K562 (cell line): ENCODE measurements around the gene GDF7. TPM values are rescaled to one million over a fixed set of nuclear protein-coding genes. Genes with fewer than 3 reads are reported as not detected.

Experiments
- ATAC-seq: fragments of 200-7000 bp; cut with Tn5 transposase; 3 replicates; pipeline ENCODE4 v1.9.1; 2020; ENCODE audit warnings: moderate library complexity
- BruUV-seq: library from RNA; stranded (reverse); fragments of 400-500 nt; replicated peaks from 2 replicates; lab custom pipeline; 2021; lab: Mats Ljungman, UMichigan
- CTCF ChIA-PET: fragments of 300-600 bp; formaldehyde crosslinking; extraction: SDS; loops from one replicate; lab custom pipeline; 2021; ENCODE audit warnings: low intra/inter-chr PET ratio; lab: Yijun Ruan, JAX
- POLR2A ChIA-PET: fragments of 300-600, 350-650 bp; sonication (Branson Sonifier 250); formaldehyde crosslinking; extraction: SDS; loops from one replicate; lab custom pipeline; 2021; ENCODE audit warnings: antibody characterized with exemption, inconsistent platforms; lab: Yijun Ruan, JAX
- DNase-seq, 4 experiments: peaks; one replicate each; pipeline versions ENCODE4 v3.0.0 to v3.0.0-alpha.2; 2011 to 2018; ENCODE audit warnings: low spot score in 3 of 4, mixed read lengths in 3 of 4; ENCODE audit errors: extremely low read depth in 1 of 4
- FAIRE-seq: peaks from 2 replicates; lab custom pipeline; 2011; peaks lifted over from hg19 to GRCh38; lab: Jason Lieb, UNC
- H2AFZ ChIP-seq: 2 replicates; pipeline ENCODE4 v1.6.0; 2011; ENCODE audit warnings: low read depth, low read length, control low read depth, inconsistent platforms
- H3K27ac ChIP-seq: fragments of 200-600 bp; 3 replicates; pipeline ENCODE4 v1.8.0; 2011; ENCODE audit warnings: low read depth, mild to moderate bottlenecking, control low read depth, inconsistent platforms, low read length, moderate library complexity, mixed read lengths; ENCODE audit errors: extremely low read depth
- H3K27me3 ChIP-seq, 2 experiments: fragments of 300-600 bp in 1 of 2; 2 replicates in 1 of 2; 3 replicates in 1 of 2; pipeline versions ENCODE4 v1.6.0 to v1.8.0; 2011; ENCODE audit warnings: inconsistent platforms in 2 of 2, low read length in 2 of 2, mild to moderate bottlenecking in 1 of 2, mixed read lengths in 1 of 2, moderate library complexity in 1 of 2; ENCODE audit not compliant: control insufficient read depth in 2 of 2, insufficient read depth in 2 of 2
- H3K36me3 ChIP-seq: fragments of 300-600 bp; 3 replicates; pipeline ENCODE4 v1.8.0; 2011; ENCODE audit warnings: mild to moderate bottlenecking, low read length, inconsistent platforms; ENCODE audit not compliant: control insufficient read depth, insufficient read depth
- H3K4me1 ChIP-seq, 2 experiments: fragments of 200-600 bp in 1 of 2; replicated peaks in 1 of 2; 2 replicates in 1 of 2; 3 replicates in 1 of 2; pipeline versions ENCODE4 v1.5.1 to v1.8.0; 2011; ENCODE audit warnings: inconsistent platforms in 2 of 2, low read length in 2 of 2, mild to moderate bottlenecking in 1 of 2, mixed read lengths in 1 of 2, moderate library complexity in 1 of 2; ENCODE audit not compliant: control insufficient read depth in 2 of 2, insufficient read depth in 2 of 2
- H3K4me2 ChIP-seq: 2 replicates; pipeline ENCODE4 v1.6.1; 2011; ENCODE audit warnings: low read length, control low read depth, inconsistent platforms, mixed read lengths; ENCODE audit not compliant: insufficient read depth
- H3K4me3 ChIP-seq: fragments of 200-600 bp; sonication (generic), shearing (Covaris generic); 2 replicates; pipeline ENCODE4 v1.5.1; 2016; ENCODE audit warnings: control low read depth, inconsistent platforms
- H3K79me2 ChIP-seq: fragments of 200-600 bp; 3 replicates; pipeline ENCODE4 v1.8.0; 2011; ENCODE audit warnings: low read length, inconsistent platforms; ENCODE audit not compliant: control insufficient read depth, insufficient read depth
- H3K9ac ChIP-seq, 2 experiments: 2 replicates each; pipeline versions ENCODE4 v1.6.0 to v1.6.1; 2011; ENCODE audit warnings: low read depth in 2 of 2, low read length in 2 of 2, control low read depth in 1 of 2, inconsistent platforms in 1 of 2, mild to moderate bottlenecking in 1 of 2, mixed read lengths in 1 of 2; ENCODE audit not compliant: insufficient read depth in 1 of 2
- H3K9me1 ChIP-seq: one replicate; pipeline ENCODE4 v1.6.0; 2011; ENCODE audit warnings: inconsistent platforms, mild to moderate bottlenecking, low read length, moderate library complexity; ENCODE audit not compliant: control insufficient read depth, insufficient read depth
- H3K9me3 ChIP-seq: replicated peaks from 2 replicates; pipeline ENCODE4 v1.5.1; 2011; ENCODE audit warnings: low read depth, low read length, inconsistent platforms; ENCODE audit not compliant: control insufficient read depth, insufficient read depth
- H4K20me1 ChIP-seq: replicated peaks from 2 replicates; pipeline ENCODE4 v1.6.1; 2011; ENCODE audit warnings: low read length, inconsistent platforms, mixed read lengths; ENCODE audit not compliant: control insufficient read depth, insufficient read depth
- ESRRB ChIP-seq: fragments of 250-450 bp; sonication (Bioruptor Pico); IDR thresholded peaks from 2 replicates; pipeline ENCODE4 v1.5.0; 2020; ENCODE audit warnings: mild to moderate bottlenecking, moderate library complexity, borderline replicate concordance
- NFRKB ChIP-seq: fragments of 450-650 bp; IDR thresholded peaks from 2 replicates; pipeline ENCODE4 v1.6.1; 2016; ENCODE audit warnings: low read depth
- RAD21 ChIP-seq, 2 experiments: fragments of 250-450 bp in 1 of 2; fragments of 450-650 bp in 1 of 2; sonication (Bioruptor Pico) in 1 of 2; formaldehyde crosslinking in 1 of 2; IDR thresholded peaks in 1 of 2; conservative IDR thresholded peaks in 1 of 2; 2 replicates each; pipeline versions ENCODE4 v1.4.0 to v1.8.0; 2020 to 2022; ENCODE audit warnings: mild to moderate bottlenecking in 2 of 2, moderate library complexity in 1 of 2
- SMC3 ChIP-seq: conservative IDR thresholded peaks from 2 replicates; pipeline ENCODE4 v1.6.1; 2011; ENCODE audit warnings: low read depth, low read length, improper control_type of control experiment; ENCODE audit not compliant: insufficient read depth
- WGBS: fragments of 100-300 bp; shearing (Covaris generic); methylation state at CpG from one replicate; pipeline ENCODE4 v1.1.6; 2016; ENCODE audit warnings: low coverage, mixed read lengths; ENCODE audit not compliant: insufficient coverage; ENCODE audit errors: missing lambda C conversion rate; 5-methylcytosine and 5-hydroxymethylcytosine counted together
- in situ Hi-C: fragments of 300-500 bp; cut with MboI; formaldehyde crosslinking; loops from 4 replicates; pipeline ENCODE4 v1.15.0; 2018; ENCODE audit warnings: inconsistent platforms, mixed read lengths
- intact Hi-C: fragments of 100-400 bp; cut with micrococcal nuclease; formaldehyde crosslinking; loops from 2 replicates; pipeline ENCODE4 v1.14.2; 2022
- polyA plus RNA-seq, 8 experiments: library from polyadenylated mRNA; depleted of rRNA in 4 of 8; stranded (reverse) in 5 of 8; unstranded in 3 of 8; fragments of >200 nt; fragmentation: Nextera tagmentation in 2 of 8; fragmentation: Illumina TruSeq in 1 of 8; extraction: Ambion mirVana in 2 of 8; extraction: Trizol in 1 of 8; gene quantifications; 2 replicates each; pipeline versions ENCODE4 v1.2.1 to v1.2.3, GENCODE V29; 2011 to 2014; ENCODE audit warnings: inconsistent platforms in 1 of 8, missing spikeins in 1 of 8
- total RNA-seq, 7 experiments: library from RNA; depleted of rRNA in 6 of 7; stranded (reverse); fragments of >200 nt in 6 of 7; fragmentation: Illumina TruSeq in 2 of 7; extraction: Trizol in 2 of 7; gene quantifications; 2 replicates each; pipeline versions ENCODE4 v1.2.1 to v1.2.3, GENCODE V29; 2011 to 2021; ENCODE audit warnings: low replicate concordance in 1 of 7
- TF ChIP-seq, protein P1 (sequence below): fragments of 450-650 bp; formaldehyde crosslinking; IDR thresholded peaks from 2 replicates; pipeline ENCODE4 v1.4.0; 2020; ENCODE audit warnings: mild to moderate bottlenecking, moderate library complexity
- TF ChIP-seq, protein P2 (sequence below), 3 experiments: IDR thresholded peaks in 2 of 3; conservative IDR thresholded peaks in 1 of 3; 2 replicates each; pipeline ENCODE4 v1.5.1; 2011 to 2012; ENCODE audit warnings: low read length in 3 of 3, mild to moderate bottlenecking in 3 of 3, control low read depth in 2 of 3, improper control_type of control experiment in 1 of 3, inconsistent platforms in 1 of 3, low read depth in 1 of 3, mixed read lengths in 1 of 3, moderate library complexity in 1 of 3; ENCODE audit not compliant: insufficient read depth in 2 of 3

Gene GDF7
- total and polyA plus RNA-seq, 9 of the 15 experiments (the other 6 are each of a cell fraction or from before 2014, with no cell fraction given): 0.01 TPM; not detected in 7

DNA sequence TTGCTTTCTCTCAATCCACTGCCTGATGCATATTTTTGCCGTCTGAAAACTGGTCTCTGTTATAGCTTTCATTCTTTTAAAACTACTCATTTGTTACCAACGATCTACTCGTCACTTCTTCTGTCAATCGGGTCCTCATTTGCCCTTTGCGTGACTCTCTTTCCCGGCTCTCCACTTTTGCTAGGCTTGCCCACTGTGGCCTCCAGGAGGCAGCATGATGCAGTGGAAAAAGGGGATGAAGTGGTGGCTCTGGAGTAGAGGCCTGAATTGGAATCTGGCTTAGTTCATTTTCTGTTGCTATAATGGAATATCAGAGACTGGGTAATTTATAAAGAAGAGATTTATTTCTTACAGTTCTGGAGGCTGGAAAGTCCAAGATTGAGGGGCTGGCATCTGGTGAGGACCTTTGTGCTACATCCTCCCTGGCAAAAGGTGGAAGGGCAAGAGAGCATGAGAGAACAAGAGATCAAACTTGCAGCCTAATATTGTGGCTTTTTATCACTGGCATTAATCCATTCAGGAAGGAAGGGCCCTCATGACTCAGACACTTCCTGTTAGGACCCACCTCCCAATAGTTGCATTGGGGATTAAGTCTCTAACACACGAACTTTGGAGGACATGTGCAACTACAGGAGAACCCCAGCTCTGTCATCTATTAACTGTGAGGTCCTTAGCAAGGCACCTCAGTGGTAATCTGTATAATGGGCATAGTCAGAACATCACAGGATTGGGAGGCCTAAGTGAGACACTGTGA is 15.4 kb downstream of the GDF7 start:
- Histone ChIP-seq H2AFZ (no peak overlapping the region), H3K4me2 (no peak overlapping the region), H3K79me2 (no peaks in the 10 kb centered on the region), H3K27ac (no peak overlapping the region), H3K9me1 (no peaks in the 10 kb centered on the region), H3K27me3 (no peaks in the 10 kb centered on the region), H3K36me3 (peaks cover 40% of the 10 kb centered on the region; the same call in 2 of the 3 replicates)
- TF ChIP-seq, protein P1, sequence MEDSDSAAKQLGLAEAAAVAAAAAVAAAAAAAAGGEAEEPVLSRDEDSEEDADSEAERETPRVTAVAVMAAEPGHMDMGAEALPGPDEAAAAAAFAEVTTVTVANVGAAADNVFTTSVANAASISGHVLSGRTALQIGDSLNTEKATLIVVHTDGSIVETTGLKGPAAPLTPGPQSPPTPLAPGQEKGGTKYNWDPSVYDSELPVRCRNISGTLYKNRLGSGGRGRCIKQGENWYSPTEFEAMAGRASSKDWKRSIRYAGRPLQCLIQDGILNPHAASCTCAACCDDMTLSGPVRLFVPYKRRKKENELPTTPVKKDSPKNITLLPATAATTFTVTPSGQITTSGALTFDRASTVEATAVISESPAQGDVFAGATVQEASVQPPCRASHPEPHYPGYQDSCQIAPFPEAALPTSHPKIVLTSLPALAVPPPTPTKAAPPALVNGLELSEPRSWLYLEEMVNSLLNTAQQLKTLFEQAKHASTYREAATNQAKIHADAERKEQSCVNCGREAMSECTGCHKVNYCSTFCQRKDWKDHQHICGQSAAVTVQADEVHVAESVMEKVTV: 0 out of 2 replicates have a peak, but pooled peaks have one; percentile 29
- TF ChIP-seq ESRRB (CRISPR knock-in tag): no peak
- TF ChIP-seq SMC3: peak; percentile 49
- TF ChIP-seq, protein P2, sequence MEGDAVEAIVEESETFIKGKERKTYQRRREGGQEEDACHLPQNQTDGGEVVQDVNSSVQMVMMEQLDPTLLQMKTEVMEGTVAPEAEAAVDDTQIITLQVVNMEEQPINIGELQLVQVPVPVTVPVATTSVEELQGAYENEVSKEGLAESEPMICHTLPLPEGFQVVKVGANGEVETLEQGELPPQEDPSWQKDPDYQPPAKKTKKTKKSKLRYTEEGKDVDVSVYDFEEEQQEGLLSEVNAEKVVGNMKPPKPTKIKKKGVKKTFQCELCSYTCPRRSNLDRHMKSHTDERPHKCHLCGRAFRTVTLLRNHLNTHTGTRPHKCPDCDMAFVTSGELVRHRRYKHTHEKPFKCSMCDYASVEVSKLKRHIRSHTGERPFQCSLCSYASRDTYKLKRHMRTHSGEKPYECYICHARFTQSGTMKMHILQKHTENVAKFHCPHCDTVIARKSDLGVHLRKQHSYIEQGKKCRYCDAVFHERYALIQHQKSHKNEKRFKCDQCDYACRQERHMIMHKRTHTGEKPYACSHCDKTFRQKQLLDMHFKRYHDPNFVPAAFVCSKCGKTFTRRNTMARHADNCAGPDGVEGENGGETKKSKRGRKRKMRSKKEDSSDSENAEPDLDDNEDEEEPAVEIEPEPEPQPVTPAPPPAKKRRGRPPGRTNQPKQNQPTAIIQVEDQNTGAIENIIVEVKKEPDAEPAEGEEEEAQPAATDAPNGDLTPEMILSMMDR (IDR thresholded peaks at IDR 0.05 in 2 of 3, conservative IDR thresholded peaks at IDR 0.05 in 1 of 3; ENCODE audit: insufficient read depth in 2 of 3, low read depth in 1 of 3, low read length in 3 of 3): peak; percentile 39 to 72 (median 69); a peak in 5 of 6 replicates
- peak; percentile 23 to 63; a peak in 3 of 4 replicates for TF ChIP-seq RAD21 (CRISPR knock-in tag; conservative IDR thresholded peaks at IDR 0.05 in 1 of 2, IDR thresholded peaks at IDR 0.05 in 1 of 2)
- no peak for TF ChIP-seq NFRKB
- TF ChIP-seq, all 486 proteins: peak for 4
- ATAC-seq: peak; percentile 65
- no peak overlapping the region for H3K9ac ChIP-seq
- H3K9me3 ChIP-seq: no peaks in the 10 kb centered on the region
- CTCF ChIA-PET: interaction anchor here (1.5 kb wide), 1 partner anchor 281 kb away, joined by 14 read pairs; no protein-coding TSS in a partner anchor
- no peaks in the 10 kb centered on the region; the same call in 1 of the 2 replicates for H4K20me1 ChIP-seq
- no peaks in the 10 kb centered on the region for H3K4me1 ChIP-seq
- FAIRE-seq: peak; percentile 44
- POLR2A ChIA-PET: no interaction called here
- no TSS peak for BruUV-seq
- DNase-seq: peak in 3 of 4 experiments; percentile 21 to 32 (median 29)
- intact Hi-C loops (loop anchor here (1.0 to 10.0 kb wide), 3 partner anchors 142 to 281 kb away; partner anchors contain the start of gene LDAH), in situ Hi-C loops (no loop called here)
- no peak overlapping the region for H3K4me3 ChIP-seq
- 78% methylated on average over 7 of the region's 7 CpGs for WGBS
